ENCODE results near the gene UFD1. TPM values are rescaled to one million over a fixed set of nuclear protein-coding genes. Genes with fewer than 3 reads are reported as not detected.

The UFD1 gene
- total and polyA plus RNA-seq, 9 of the 15 experiments (the other 6 are each of a cell fraction or from before 2014, with no cell fraction given), result 238 to 645 (median 363) TPM

DNA sequence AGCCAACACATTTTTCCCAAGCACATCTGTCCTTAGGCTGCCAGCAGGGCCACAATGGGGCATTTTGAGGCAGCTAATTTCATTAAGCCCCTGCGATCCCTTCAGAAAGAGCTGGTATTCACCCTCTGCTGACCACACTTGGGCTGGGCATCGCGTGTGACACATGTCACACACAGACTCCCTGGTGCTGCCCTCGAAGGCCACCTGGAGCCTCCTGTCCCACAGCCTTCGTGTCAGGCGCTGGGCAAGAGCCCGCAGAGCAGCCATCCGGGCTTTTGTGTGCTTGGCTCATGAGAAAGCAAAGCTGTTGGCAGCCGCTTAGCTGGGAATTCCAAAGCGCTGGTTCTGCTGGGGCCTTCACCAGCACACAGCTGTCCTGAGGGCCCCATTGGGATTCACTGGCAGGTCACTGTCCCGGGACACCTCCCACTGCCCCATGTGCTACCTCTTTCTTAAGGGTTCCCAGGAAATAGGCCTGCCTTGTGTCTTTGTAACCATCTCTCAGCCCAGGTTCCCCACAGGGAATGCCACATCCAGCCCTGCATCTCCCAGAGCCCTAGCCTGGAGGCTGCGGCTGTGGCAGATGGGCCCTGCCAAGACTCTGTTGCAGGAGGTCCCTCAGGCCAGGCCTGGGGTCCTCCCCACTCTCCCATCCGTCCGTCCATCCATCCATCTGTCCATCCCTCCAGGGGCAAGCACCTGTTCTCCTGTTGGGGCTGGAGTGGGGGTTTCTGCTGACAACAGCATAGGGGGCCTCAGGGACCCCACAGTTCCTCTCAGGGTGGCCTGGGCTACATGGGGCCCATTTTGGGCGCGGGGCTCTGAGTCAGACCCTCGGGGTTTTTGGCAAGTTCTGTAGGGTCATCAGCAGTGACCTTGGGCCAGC is 40.3 kb upstream of the UFD1 start (continued):
- TF ChIP-seq SMAD4 (CRISPR knock-in tag; conservative IDR thresholded peaks at IDR 0.05), result no peak
- no peak for TF ChIP-seq ZNF143 (CRISPR knock-in tag; IDR thresholded peaks at IDR 0.05)
- TF ChIP-seq SMAD3 (CRISPR knock-in tag; conservative IDR thresholded peaks at IDR 0.05), result no peak
- no peak for TF ChIP-seq ZNF445 (CRISPR knock-in tag; IDR thresholded peaks at IDR 0.05; ENCODE audit: low read depth)
- TF ChIP-seq, protein P1, sequence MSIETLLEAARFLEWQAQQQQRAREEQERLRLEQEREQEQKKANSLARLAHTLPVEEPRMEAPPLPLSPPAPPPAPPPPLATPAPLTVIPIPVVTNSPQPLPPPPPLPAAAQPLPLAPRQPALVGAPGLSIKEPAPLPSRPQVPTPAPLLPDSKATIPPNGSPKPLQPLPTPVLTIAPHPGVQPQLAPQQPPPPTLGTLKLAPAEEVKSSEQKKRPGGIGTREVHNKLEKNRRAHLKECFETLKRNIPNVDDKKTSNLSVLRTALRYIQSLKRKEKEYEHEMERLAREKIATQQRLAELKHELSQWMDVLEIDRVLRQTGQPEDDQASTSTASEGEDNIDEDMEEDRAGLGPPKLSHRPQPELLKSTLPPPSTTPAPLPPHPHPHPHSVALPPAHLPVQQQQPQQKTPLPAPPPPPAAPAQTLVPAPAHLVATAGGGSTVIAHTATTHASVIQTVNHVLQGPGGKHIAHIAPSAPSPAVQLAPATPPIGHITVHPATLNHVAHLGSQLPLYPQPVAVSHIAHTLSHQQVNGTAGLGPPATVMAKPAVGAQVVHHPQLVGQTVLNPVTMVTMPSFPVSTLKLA (conservative IDR thresholded peaks at IDR 0.05), result no peak
- no peak for TF ChIP-seq NBN (IDR thresholded peaks at IDR 0.05; ENCODE audit: low read depth)
- no peak for TF ChIP-seq NFRKB (IDR thresholded peaks at IDR 0.05; ENCODE audit: low read depth)
- TF ChIP-seq NR2C1 (IDR thresholded peaks at IDR 0.05), result no peak
- TF ChIP-seq NR2C1 (tag; IDR thresholded peaks at IDR 0.05), result no peak
- TF ChIP-seq, protein P2, sequence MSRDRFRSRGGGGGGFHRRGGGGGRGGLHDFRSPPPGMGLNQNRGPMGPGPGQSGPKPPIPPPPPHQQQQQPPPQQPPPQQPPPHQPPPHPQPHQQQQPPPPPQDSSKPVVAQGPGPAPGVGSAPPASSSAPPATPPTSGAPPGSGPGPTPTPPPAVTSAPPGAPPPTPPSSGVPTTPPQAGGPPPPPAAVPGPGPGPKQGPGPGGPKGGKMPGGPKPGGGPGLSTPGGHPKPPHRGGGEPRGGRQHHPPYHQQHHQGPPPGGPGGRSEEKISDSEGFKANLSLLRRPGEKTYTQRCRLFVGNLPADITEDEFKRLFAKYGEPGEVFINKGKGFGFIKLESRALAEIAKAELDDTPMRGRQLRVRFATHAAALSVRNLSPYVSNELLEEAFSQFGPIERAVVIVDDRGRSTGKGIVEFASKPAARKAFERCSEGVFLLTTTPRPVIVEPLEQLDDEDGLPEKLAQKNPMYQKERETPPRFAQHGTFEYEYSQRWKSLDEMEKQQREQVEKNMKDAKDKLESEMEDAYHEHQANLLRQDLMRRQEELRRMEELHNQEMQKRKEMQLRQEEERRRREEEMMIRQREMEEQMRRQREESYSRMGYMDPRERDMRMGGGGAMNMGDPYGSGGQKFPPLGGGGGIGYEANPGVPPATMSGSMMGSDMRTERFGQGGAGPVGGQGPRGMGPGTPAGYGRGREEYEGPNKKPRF (IDR thresholded peaks at IDR 0.05; ENCODE audit: low read depth, low read length), result no peak
- TF ChIP-seq ZBTB8A (IDR thresholded peaks at IDR 0.05; ENCODE audit: partially characterized antibody), result no peak
- TF ChIP-seq RBM25 (IDR thresholded peaks at IDR 0.05; ENCODE audit: low read depth, low read length, severe bottlenecking), result no peak
- 0 out of 2 replicates have a peak, but pooled peaks have one; percentile 49 for TF ChIP-seq HSF4 (CRISPR knock-in tag; IDR thresholded peaks at IDR 0.05; ENCODE audit: borderline replicate concordance)
- TF ChIP-seq, protein P3, sequence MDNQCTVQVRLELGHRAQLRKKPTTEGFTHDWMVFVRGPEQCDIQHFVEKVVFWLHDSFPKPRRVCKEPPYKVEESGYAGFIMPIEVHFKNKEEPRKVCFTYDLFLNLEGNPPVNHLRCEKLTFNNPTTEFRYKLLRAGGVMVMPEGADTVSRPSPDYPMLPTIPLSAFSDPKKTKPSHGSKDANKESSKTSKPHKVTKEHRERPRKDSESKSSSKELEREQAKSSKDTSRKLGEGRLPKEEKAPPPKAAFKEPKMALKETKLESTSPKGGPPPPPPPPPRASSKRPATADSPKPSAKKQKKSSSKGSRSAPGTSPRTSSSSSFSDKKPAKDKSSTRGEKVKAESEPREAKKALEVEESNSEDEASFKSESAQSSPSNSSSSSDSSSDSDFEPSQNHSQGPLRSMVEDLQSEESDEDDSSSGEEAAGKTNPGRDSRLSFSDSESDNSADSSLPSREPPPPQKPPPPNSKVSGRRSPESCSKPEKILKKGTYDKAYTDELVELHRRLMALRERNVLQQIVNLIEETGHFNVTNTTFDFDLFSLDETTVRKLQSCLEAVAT (IDR thresholded peaks at IDR 0.05), result no peak
- no peak for TF ChIP-seq MEF2A (IDR thresholded peaks at IDR 0.05; ENCODE audit: control insufficient read depth, low read depth, low read length)
- no peak for TF ChIP-seq ETV1 (tag; conservative IDR thresholded peaks at IDR 0.05; ENCODE audit: low read depth)
- no peak for TF ChIP-seq ZNF140 (CRISPR knock-in tag; IDR thresholded peaks at IDR 0.05)
- no peak for TF ChIP-seq ZNF232 (CRISPR knock-in tag; IDR thresholded peaks at IDR 0.05)
- no peak for TF ChIP-seq ARHGAP35 (IDR thresholded peaks at IDR 0.05; ENCODE audit: partially characterized antibody)
- peak; percentile 49 for TF ChIP-seq SNRNP70 (optimal IDR thresholded peaks at IDR 0.05; ENCODE audit: low read depth, low read length)
- no peak for TF ChIP-seq FOXK1 (CRISPR knock-in tag; IDR thresholded peaks at IDR 0.05; ENCODE audit: borderline replicate concordance)
- no peak for TF ChIP-seq LEF1 (IDR thresholded peaks at IDR 0.05)
- no peak for TF ChIP-seq SRF (CRISPR knock-in tag; IDR thresholded peaks at IDR 0.05)
